NCI-H187 treated with DMSO at 0.1 percent for 48 hours (cell line): Measurements from ENCODE around the gene ACSM2B.
"Not testable (repeated sequence)": the region's sequence is repeated elsewhere in the genome, so short reads cannot be mapped to it uniquely, and the experiment has no call there.

Experiments
- DNase-seq: peaks from one replicate; lab custom pipeline; 2025; lab: John Stamatoyannopoulos, UW

Gene ACSM2B, protein sequence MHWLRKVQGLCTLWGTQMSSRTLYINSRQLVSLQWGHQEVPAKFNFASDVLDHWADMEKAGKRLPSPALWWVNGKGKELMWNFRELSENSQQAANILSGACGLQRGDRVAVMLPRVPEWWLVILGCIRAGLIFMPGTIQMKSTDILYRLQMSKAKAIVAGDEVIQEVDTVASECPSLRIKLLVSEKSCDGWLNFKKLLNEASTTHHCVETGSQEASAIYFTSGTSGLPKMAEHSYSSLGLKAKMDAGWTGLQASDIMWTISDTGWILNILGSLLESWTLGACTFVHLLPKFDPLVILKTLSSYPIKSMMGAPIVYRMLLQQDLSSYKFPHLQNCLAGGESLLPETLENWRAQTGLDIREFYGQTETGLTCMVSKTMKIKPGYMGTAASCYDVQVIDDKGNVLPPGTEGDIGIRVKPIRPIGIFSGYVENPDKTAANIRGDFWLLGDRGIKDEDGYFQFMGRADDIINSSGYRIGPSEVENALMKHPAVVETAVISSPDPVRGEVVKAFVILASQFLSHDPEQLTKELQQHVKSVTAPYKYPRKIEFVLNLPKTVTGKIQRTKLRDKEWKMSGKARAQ

DNA sequence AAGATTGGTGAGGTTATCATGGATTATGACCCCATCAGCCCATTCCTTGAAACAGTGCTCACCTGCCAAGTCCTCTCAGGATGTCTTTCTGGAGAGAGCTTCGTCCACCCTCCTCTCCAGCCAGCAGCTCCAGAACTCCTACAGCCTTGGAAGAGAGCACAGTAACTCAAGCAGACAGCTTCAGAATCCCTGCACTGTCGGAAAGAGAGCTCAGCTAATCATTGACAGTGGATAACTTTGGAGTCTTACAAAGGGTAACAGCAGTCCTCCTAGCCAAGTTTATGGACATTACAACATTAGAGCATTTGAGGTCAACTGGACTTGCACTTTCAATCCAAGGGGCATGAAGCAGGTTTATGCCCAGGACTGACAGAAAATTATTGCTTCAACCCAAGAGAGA is at the start of gene ACSM2B:
TSS of gene ACSM2B (minus strand) at position 223 of the 400 bp plus-strand sequence. CDS start 11,522 bp downstream, outside the sequence.
- not testable (repeated sequence) for DNase-seq

DNA sequence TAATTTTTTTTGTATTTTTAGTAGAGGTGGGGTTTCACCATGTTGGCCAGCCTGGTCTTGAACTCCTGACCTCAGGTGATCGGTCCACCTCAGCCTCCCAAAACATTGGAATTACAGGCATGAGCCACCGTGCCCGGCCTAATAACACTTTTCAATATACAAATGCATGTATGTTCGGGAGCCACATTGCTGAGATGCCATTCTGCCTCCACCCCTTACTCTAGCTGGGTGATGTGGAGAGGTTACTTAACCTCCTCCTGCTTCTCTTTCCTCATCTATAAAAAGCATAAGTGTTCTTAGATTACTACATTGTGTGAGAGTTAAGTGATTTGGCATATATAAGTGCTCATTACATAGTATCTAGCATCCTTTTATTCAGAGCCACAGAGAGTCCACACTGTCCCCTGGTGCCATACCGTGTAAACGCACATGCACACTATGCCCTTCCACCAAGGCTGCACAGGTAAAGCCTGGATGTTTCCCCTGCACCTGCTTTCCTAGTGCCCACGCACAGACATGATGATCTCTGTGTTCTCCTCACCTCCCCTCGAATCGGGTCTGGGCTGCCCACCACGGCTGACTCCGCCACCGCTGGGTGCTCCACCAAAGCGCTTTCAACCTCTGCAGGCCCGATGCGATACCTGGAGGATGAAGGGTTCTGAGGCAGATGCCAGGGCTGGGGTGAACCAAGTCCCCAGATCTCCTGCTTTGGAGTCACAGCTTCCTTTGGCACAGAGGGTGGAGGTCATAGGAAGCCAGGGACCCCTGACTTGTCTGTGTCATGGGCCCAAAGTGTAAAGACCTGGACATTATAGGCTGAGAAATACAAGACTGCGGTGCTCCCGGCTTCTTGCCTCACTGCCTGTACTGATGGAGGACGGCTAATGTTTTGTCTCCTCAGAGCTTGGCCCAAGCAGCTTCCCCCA is 49.0 kb upstream of the ACSM2B start:
- peak; percentile 77 for DNase-seq

- DNase-seq, result no peak
These were observed 48.0 kb upstream of the ACSM2B start for GRCh38 chr16:20624205-20624604.

- DNase-seq, result no peak
These were observed 46.3 kb upstream of the ACSM2B start for GRCh38 chr16:20622498-20622870.

- DNase-seq, result no peak
These were observed 45.2 kb upstream of the ACSM2B start for GRCh38 chr16:20621406-20621805.

DNA sequence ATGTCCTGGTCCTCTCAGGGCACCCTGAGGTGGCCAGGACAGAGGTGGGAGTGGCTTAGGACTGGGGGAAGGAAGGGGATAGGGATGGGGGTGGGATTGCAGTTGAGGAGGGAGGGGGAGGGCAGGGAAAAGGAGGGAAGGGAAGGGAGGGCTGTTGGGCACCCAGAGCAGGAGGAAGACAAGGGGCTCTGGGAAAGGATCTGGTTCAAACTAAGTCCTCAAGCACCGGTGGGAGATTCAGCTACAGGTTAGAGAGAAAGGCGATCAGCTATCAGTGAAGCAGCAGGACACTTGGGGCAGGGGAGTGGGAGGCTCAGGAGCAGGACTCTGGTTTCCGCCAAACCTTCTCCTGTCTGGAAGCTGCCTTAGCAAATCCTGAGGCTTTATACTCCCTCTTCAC is 44.6 kb upstream of the ACSM2B start:
- DNase-seq, result no peak

GRCh38 chr16:20620003-20620402 is 43.8 kb upstream of the ACSM2B start:
- DNase-seq, result no peak

- DNase-seq, result no peak
These were observed 41.1 kb upstream of the ACSM2B start for GRCh38 chr16:20617271-20617670.

DNA sequence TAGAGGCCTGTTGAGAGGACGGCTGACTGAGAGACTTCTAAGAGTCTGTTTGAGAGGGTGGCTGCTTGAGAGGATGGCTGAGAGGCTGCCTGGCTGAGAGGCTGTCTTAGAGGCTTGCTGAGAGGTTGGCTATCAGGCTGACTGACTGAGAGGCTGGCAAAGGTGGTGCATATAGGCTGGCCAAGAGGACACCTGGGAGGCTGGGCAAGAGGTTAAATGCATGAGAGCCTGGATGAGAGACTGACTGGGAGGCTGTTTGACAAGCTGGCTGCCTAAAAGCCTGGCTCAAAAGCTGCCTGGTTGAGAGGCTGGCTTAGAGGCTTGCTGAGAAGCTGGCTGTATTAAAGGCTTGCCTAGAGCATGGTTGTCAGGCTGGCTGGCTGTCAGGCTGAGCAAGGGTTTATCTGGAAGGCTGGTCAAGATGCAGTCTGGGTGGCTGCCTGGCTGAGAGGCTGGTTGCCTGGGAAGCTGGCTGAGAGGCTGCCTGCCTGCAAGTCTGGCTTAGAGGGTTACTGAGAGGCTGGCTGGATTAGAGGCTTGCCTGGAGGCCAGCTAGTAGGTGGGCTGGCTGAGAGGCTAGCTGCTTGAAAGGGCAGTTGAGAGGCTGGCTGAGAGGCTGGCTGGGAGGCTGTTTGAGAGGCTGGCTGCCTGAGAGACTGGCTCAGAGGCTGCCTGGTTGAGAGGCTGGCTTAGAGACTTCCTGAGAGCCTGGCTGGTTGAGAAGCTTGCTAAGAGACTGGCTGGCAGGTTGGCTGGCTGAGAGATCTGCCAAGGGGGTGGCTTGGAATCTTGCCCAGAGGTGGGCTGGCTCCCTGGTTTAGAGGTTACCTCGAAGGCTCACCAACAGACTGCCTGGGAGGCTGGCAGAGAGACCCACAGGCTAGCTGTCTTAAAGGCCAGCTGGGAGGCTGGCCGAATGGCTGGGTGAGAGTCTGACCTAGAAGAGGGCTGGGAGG is 38.3 kb upstream of the ACSM2B start:
- peak; percentile 27 for DNase-seq

- no peak for DNase-seq
These were observed 37.5 kb upstream of the ACSM2B start for GRCh38 chr16:20613481-20614185.

GRCh38 chr16:20612551-20613480 is 36.6 kb upstream of the ACSM2B start:
- DNase-seq, result peak; percentile 60

DNA sequence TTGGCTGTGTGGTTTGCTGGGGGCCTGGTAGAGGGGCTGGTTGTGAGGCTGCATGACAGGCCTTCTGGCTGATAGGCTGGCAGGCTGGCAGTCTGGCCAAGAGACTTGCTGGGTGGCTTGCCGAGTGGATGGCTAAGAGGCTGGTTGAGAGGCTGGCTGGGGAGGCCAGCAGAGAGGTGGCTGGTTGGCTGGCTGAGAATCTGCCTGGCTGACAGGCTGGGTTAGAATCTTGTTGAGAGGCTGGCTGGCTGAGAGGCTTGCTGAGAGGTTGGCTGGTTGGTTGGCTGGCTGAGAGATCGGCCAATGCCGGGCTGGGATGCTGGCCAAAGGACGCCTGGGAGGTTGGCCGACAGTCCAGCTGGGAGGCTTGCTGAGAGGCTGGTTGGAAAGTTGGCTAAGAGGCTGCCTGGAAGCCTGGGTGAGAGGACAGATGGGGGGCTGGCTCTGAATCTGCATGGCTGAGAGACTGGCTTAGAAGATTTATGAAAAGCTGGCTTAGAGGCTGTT is 35.9 kb upstream of the ACSM2B start:
- DNase-seq, result no peak

DNA sequence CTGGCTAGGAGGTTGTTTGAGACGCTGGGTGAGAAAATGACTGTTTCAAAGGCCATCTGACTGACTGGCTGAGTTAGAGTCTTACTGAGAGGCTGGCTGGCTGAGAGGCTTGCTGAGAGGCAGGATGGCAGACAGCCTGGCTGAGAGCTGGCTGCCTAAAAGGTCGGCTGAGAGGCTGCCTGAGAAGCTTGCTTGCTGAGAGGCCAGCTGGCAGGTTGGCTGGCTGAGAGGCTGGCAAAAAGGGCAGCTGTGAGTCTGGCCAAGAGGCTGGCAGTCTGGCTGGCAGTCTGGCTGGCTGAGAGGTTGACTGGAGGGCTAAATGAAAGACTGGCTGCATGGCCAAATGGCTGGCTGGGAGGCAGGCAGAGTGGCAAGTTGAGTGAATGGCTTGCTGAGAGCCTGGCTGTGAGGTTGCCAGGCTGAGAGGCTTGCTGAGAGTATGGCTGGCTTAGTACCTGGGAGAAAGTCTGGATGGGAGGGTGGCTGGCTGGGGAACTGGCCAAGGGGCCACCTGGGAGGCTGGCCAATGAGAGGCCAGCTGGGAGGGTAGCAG is 35.3 kb upstream of the ACSM2B start:
- peak; percentile 23 for DNase-seq

- DNase-seq, result peak; percentile 34
These were observed 34.8 kb upstream of the ACSM2B start for GRCh38 chr16:20610892-20611349.

- peak; percentile 69 for DNase-seq
These were observed 34.2 kb upstream of the ACSM2B start for GRCh38 chr16:20610211-20610891.

DNA sequence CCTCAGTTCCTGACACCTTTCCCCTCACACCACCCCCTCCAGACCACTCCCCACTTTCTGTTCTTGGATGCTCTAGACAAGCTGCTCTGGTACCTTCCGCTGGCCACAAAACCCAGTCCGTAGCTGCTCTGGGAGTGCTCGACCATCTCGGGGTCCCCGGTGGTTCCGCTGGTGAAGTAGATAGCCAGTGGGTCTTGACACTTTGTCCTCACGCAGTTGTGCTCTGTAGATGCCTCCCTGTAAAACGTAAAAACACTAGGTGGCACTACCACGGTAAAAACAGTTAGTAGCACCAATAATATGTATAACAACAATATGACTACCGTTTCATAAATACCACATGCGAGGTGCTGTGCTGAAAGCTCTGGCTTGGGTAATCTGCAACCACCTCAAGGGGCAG is 26.0 kb upstream of the ACSM2B start:
- DNase-seq, result not testable (repeated sequence)

DNA sequence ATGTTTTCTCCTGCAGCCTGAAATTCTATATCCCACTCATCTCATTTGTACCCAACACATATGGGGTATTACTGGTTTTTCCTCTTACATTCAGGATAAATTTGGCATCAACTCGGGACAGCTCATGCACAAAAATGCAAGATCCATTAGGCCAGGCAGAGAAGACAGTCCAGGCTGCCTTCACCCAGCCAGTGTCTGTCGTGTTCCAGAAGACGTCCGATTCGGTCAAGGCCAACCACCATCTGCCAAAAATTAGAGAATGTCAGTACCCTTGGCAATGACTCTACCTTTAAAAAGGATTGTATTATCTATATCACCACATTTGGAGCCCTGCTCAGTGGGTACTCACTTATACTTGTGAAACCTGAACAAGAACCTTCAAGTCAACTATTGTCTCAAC is 23.3 kb upstream of the ACSM2B start:
- DNase-seq, result not testable (repeated sequence)

- no peak for DNase-seq
These were observed 22.8 kb upstream of the ACSM2B start for GRCh38 chr16:20598832-20599469.
